ENCODE measurements around the gene PWWP2B. TPM values are rescaled to one million over a fixed set of nuclear protein-coding genes. Genes with fewer than 3 reads are reported as not detected.

The PWWP2B gene
- total RNA-seq, 4 donors from 2014 or later: 14.5 to 35.4 (median 27.3) TPM

DNA sequence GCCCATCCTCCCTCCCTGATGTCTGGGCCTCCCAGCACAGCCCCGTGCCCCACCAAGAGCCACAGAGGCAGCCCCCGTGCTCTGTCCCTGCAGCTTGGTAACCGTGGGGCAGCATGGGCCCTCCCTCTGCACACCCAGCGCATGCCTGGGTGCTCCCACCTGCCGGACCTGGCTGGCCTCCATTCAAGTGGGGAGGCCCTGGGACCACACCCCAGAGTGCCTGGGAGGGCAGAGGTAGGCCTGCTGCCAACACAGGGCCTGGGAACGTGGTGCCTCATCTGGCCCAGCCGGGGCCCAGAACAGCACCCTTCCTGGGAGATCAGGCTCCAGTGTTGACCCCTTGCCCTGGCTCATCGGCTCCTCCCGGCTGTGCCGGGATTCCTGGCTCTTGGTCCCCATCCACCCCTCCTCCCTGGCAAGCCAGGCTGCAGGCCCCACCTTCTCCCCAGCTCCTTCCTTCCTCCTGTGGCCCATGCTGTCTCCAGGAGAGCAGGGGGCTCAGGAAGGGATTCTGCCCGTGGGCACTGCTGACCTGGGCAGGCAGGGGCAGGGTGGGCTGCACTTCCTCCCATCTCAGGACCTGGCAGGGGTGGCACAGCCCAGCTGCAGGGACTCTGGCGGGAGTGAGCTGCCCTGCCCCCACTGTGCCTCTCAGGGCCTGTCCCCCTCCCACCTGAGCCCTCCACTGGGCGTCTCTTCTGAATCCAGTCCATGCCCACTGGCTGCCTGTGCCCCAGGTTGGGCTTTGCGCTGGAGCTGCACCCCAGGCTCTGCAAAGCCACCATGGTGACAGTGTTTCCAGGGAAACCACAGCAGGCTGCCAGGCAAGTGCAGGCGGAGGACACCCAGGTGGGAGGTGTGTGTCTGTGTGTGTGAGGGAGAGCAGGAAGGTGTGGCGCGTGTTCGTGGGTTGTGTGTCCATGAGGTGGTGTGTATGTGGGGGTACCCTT, 32.6 kb downstream of the PWWP2B start:
- WGBS, 2 donors: 40 to 42% methylated on average over 13 to 16 of the region's 18 CpGs
- TF ChIP-seq, protein P1, sequence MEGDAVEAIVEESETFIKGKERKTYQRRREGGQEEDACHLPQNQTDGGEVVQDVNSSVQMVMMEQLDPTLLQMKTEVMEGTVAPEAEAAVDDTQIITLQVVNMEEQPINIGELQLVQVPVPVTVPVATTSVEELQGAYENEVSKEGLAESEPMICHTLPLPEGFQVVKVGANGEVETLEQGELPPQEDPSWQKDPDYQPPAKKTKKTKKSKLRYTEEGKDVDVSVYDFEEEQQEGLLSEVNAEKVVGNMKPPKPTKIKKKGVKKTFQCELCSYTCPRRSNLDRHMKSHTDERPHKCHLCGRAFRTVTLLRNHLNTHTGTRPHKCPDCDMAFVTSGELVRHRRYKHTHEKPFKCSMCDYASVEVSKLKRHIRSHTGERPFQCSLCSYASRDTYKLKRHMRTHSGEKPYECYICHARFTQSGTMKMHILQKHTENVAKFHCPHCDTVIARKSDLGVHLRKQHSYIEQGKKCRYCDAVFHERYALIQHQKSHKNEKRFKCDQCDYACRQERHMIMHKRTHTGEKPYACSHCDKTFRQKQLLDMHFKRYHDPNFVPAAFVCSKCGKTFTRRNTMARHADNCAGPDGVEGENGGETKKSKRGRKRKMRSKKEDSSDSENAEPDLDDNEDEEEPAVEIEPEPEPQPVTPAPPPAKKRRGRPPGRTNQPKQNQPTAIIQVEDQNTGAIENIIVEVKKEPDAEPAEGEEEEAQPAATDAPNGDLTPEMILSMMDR (IDR thresholded peaks at IDR 0.05): no peak
- no peak for TF ChIP-seq POLR2A (IDR thresholded peaks at IDR 0.05)
- peak overlapping the region in 1 of 3 donors; percentile 38 for H3K27ac ChIP-seq
- H3K9me3 ChIP-seq: no peaks in the 10 kb centered on the region
- no peaks in the 10 kb centered on the region for H3K36me3 ChIP-seq
- intact Hi-C loops (cut with DNase I): no loop called here
- DNase-seq: peak; percentile 69 to 81
- H3K27me3 ChIP-seq: no peaks in the 10 kb centered on the region
- no peak overlapping the region for H3K4me3 ChIP-seq (replicated peaks in 1 of 3)
- peaks cover 10 to 14% of the 10 kb centered on the region in 2 donors for H3K4me1 ChIP-seq

DNA sequence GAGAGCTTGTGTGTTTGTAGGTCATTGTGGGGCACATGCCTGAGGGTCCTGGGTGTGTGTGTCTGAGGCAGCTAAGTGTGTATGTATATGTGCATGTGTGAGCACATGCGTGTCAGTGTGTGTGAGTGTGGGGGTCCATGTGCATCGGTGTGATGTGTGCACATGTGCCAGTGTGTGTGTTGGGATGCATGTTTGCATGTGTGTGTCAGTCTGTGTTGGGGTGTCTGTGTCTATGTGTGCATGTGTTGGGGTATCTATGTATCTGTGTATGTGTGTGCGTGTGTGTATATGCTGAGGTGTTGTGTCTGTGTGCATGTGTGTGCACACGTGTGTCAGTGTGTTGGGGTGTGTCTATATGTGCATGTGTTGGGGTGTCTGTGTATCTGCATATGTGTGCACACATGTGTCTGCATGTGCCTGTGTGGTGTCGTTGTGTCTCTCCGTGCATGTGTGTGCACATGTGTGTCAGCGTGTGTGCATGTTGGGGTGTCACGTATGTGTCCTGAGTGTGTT, 33.3 kb downstream of the PWWP2B start:
- Histone ChIP-seq H3K4me1 (peaks cover 10 to 14% of the 10 kb centered on the region in 2 donors), H3K27ac (no peak overlapping the region), H3K9me3 (no peaks in the 10 kb centered on the region), H3K27me3 (no peaks in the 10 kb centered on the region), H3K4me3 (replicated peaks in 1 of 3) (no peak overlapping the region), H3K36me3 (no peaks in the 10 kb centered on the region)
- 84 to 86% methylated on average over 8 of the region's 8 CpGs for WGBS, 2 donors
- no peak for TF ChIP-seq POLR2A (IDR thresholded peaks at IDR 0.05)
- TF ChIP-seq, protein P1 (IDR thresholded peaks at IDR 0.05): no peak
- DNase-seq: no peak
- intact Hi-C loops (cut with DNase I): no loop called here

DNA sequence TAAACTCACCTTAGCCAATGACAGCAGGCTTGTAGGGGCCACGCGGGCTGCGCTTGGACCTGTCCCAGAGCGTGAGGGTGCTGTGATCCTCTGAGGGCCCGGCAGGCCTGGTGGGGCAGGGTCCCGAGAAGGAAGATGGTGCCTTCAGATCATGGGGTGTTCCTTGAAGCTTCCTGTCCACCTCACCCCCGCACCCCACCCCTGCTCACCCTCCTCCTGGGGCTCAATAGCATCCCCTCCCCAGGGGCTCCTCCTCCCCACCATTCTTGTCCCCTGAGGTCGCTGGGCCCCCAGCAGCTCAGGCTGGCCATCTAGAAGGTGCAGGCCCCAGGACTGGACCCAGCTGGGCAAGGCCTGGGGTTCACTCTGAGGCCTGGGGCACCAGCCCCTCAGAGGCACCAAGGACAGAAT, 33.9 kb downstream of the PWWP2B start:
- Histone ChIP-seq H3K27me3 (no peaks in the 10 kb centered on the region), H3K27ac (no peak overlapping the region), H3K4me1 (peaks cover 10 to 14% of the 10 kb centered on the region in 2 donors), H3K4me3 (replicated peaks in 1 of 3) (no peak overlapping the region), H3K9me3 (no peaks in the 10 kb centered on the region), H3K36me3 (no peaks in the 10 kb centered on the region)
- TF ChIP-seq, protein P1 (IDR thresholded peaks at IDR 0.05): no peak
- TF ChIP-seq POLR2A (IDR thresholded peaks at IDR 0.05): no peak
- DNase-seq: no peak
- intact Hi-C loops (cut with DNase I): no loop called here
- 92 to 94% methylated on average over 6 to 7 of the region's 8 CpGs for WGBS, 2 donors

DNA sequence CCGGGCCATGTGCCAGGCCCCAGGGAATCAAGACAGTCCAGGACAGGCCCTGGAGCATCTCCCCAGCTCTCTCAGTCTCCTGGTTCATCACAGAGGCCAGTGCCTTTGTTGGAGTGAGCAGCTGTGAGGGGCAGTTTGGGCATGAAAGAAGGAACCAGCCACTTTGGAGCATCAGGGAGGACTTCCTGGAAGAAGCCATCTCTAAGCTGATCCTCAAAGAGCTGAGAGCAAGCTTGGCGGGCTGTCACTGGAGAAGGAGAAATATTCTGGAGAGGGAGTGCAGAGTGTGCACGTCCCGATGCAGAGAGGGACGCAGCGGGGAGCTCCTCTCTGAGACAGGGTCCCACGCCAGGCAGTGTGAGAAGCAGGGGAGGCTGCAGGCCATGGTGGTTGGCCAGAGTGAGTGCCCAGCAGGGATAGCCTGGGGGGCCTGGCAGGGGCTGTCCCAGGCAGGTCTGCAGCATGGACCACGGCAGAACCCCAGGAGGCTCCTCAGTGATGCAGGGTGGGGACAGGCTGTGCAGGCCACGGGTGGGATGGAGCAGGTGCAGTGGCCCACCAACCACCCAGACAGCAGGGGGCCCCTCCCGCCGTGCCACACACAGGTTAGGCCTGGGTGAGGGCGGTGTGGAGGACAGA, 34.7 kb downstream of the PWWP2B start:
- DNase-seq: no peak
- H3K9me3 ChIP-seq: no peaks in the 10 kb centered on the region
- TF ChIP-seq, protein P1 (IDR thresholded peaks at IDR 0.05): no peak
- TF ChIP-seq POLR2A (IDR thresholded peaks at IDR 0.05): no peak

More for the DNA sequence above, 34.7 kb downstream of the PWWP2B start:
- no peaks in the 10 kb centered on the region for H3K36me3 ChIP-seq
- intact Hi-C loops (cut with DNase I): no loop called here
- H3K27me3 ChIP-seq: no peaks in the 10 kb centered on the region
- peaks cover 10 to 14% of the 10 kb centered on the region in 2 donors for H3K4me1 ChIP-seq
- 89 to 91% methylated on average over 6 to 10 of the region's 12 CpGs for WGBS, 2 donors
- H3K4me3 ChIP-seq (replicated peaks in 1 of 3): no peak overlapping the region
- no peak overlapping the region for H3K27ac ChIP-seq
